Measurements from ENCODE around the gene RAD51B. TPM values are rescaled to one million over a fixed set of nuclear protein-coding genes. Genes with fewer than 3 reads are reported as not detected.
A peak's percentile ranks its signal among the peaks of the same experiment; 100 is the strongest.

RAD51B gene
- total RNA-seq, 2 experiments from 2014 or later: 43.6 to 50.7 TPM

- Mint-ChIP-seq H3K27ac (no peak overlapping the region), H3K4me3 (no peak overlapping the region), H3K4me1 (peaks cover 14% of the 10 kb centered on the region), H3K36me3 (peaks cover 8% of the 10 kb centered on the region), H3K27me3 (no peaks in the 10 kb centered on the region), H3K9me3 (no peaks in the 10 kb centered on the region)
- ATAC-seq (ENCODE audit: low read depth) (no peak), DNase-seq (no peak)
- POLR2A ChIA-PET: no interaction called here
Measured at GRCh38 chr14:68402525-68403101, 583.0 kb downstream of the RAD51B start.

- Mint-ChIP-seq H3K36me3 (peaks cover 8% of the 10 kb centered on the region), H3K27ac (peak overlapping the region; percentile 8), H3K27me3 (no peaks in the 10 kb centered on the region), H3K4me3 (no peak overlapping the region), H3K9me3 (no peaks in the 10 kb centered on the region), H3K4me1 (peaks cover 19% of the 10 kb centered on the region)
- DNase-seq: no peak
- POLR2A ChIA-PET: no interaction called here
- ATAC-seq (ENCODE audit: low read depth): no peak
Measured at GRCh38 chr14:68403191-68404145, 583.9 kb downstream of the RAD51B start.

- DNase-seq (no peak), ATAC-seq (ENCODE audit: low read depth) (no peak)
- Mint-ChIP-seq H3K4me1 (peaks cover 22% of the 10 kb centered on the region), H3K9me3 (no peaks in the 10 kb centered on the region), H3K27ac (no peak overlapping the region), H3K27me3 (no peaks in the 10 kb centered on the region), H3K36me3 (peaks cover 8% of the 10 kb centered on the region), H3K4me3 (no peak overlapping the region)
- POLR2A ChIA-PET: no interaction called here
Measured at GRCh38 chr14:68404146-68404527, 584.6 kb downstream of the RAD51B start.

- Mint-ChIP-seq H3K36me3 (peaks cover 8% of the 10 kb centered on the region), H3K27me3 (no peaks in the 10 kb centered on the region), H3K4me3 (no peak overlapping the region), H3K4me1 (peaks cover 27% of the 10 kb centered on the region), H3K9me3 (no peaks in the 10 kb centered on the region), H3K27ac (no peak overlapping the region)
- ATAC-seq (ENCODE audit: low read depth) (no peak), DNase-seq (no peak)
- POLR2A ChIA-PET: no interaction called here
Measured at GRCh38 chr14:68404652-68405183, 585.1 kb downstream of the RAD51B start.

GRCh38 chr14:68405961-68406360 is 586.4 kb downstream of the RAD51B start:
- DNase-seq (no peak), ATAC-seq (ENCODE audit: low read depth) (no peak)
- Mint-ChIP-seq H3K4me3 (no peak overlapping the region), H3K27ac (no peak overlapping the region), H3K4me1 (peaks cover 27% of the 10 kb centered on the region), H3K9me3 (no peaks in the 10 kb centered on the region), H3K27me3 (no peaks in the 10 kb centered on the region), H3K36me3 (peaks cover 8% of the 10 kb centered on the region)
- POLR2A ChIA-PET: no interaction called here

- Mint-ChIP-seq H3K9me3 (no peaks in the 10 kb centered on the region), H3K27me3 (no peaks in the 10 kb centered on the region), H3K27ac (no peak overlapping the region), H3K4me1 (peaks cover 27% of the 10 kb centered on the region), H3K36me3 (peaks cover 6% of the 10 kb centered on the region), H3K4me3 (no peak overlapping the region)
- POLR2A ChIA-PET: no interaction called here
- no peak for DNase-seq
- ATAC-seq (ENCODE audit: low read depth): no peak
Measured at GRCh38 chr14:68407285-68407684, 587.7 kb downstream of the RAD51B start.

- H3K27me3 Mint-ChIP-seq: no peaks in the 10 kb centered on the region
- ATAC-seq (ENCODE audit: low read depth) (no peak), DNase-seq (no peak)
- H3K27ac Mint-ChIP-seq: no peak overlapping the region
- peaks cover 4% of the 10 kb centered on the region for H3K36me3 Mint-ChIP-seq
- H3K9me3 Mint-ChIP-seq: no peaks in the 10 kb centered on the region
- H3K4me1 Mint-ChIP-seq: peaks cover 27% of the 10 kb centered on the region
- POLR2A ChIA-PET: no interaction called here
- H3K4me3 Mint-ChIP-seq: no peak overlapping the region
Measured at GRCh38 chr14:68407825-68408224, 588.2 kb downstream of the RAD51B start.

- peaks cover 27% of the 10 kb centered on the region for H3K4me1 Mint-ChIP-seq
- no peaks in the 10 kb centered on the region for H3K27me3 Mint-ChIP-seq
- ATAC-seq (ENCODE audit: low read depth): peak; percentile 87
- H3K9me3 Mint-ChIP-seq: no peaks in the 10 kb centered on the region
- no peak overlapping the region for H3K4me3 Mint-ChIP-seq
- POLR2A ChIA-PET: interaction anchor here (1.0 to 1.2 kb wide), 2 partner anchors 157 to 382 kb away, joined by 3 read pairs; no protein-coding TSS in a partner anchor
- no peak for DNase-seq
- no peak overlapping the region for H3K27ac Mint-ChIP-seq
- H3K36me3 Mint-ChIP-seq: no peaks in the 10 kb centered on the region
Measured at GRCh38 chr14:68408680-68409079, 589.1 kb downstream of the RAD51B start.

GRCh38 chr14:68409387-68409786 is 589.8 kb downstream of the RAD51B start:
- Mint-ChIP-seq H3K9me3 (no peaks in the 10 kb centered on the region), H3K36me3 (no peaks in the 10 kb centered on the region), H3K4me3 (no peak overlapping the region), H3K27ac (no peak overlapping the region), H3K27me3 (no peaks in the 10 kb centered on the region), H3K4me1 (peaks cover 20% of the 10 kb centered on the region)
- POLR2A ChIA-PET: interaction anchor here (1.0 to 1.2 kb wide), 2 partner anchors 158 to 381 kb away, joined by 3 read pairs; no protein-coding TSS in a partner anchor
- ATAC-seq (ENCODE audit: low read depth) (no peak), DNase-seq (no peak)

GRCh38 chr14:68412505-68413465 is 593.2 kb downstream of the RAD51B start:
- peaks cover 14% of the 10 kb centered on the region for H3K4me1 Mint-ChIP-seq
- H3K27me3 Mint-ChIP-seq: no peaks in the 10 kb centered on the region
- POLR2A ChIA-PET: no interaction called here
- no peaks in the 10 kb centered on the region for H3K36me3 Mint-ChIP-seq
- no peak for ATAC-seq (ENCODE audit: low read depth)
- no peaks in the 10 kb centered on the region for H3K9me3 Mint-ChIP-seq
- no peak overlapping the region for H3K27ac Mint-ChIP-seq
- H3K4me3 Mint-ChIP-seq: no peak overlapping the region
- no peak for DNase-seq

GRCh38 chr14:68413509-68413908 is 593.9 kb downstream of the RAD51B start:
- Mint-ChIP-seq H3K4me3 (no peak overlapping the region), H3K9me3 (no peaks in the 10 kb centered on the region), H3K27me3 (no peaks in the 10 kb centered on the region), H3K36me3 (no peaks in the 10 kb centered on the region), H3K27ac (no peak overlapping the region), H3K4me1 (peaks cover 12% of the 10 kb centered on the region)
- ATAC-seq (ENCODE audit: low read depth) (no peak), DNase-seq (no peak)
- POLR2A ChIA-PET: no interaction called here

- POLR2A ChIA-PET: no interaction called here
- no peak for DNase-seq
- Mint-ChIP-seq H3K36me3 (no peaks in the 10 kb centered on the region), H3K4me3 (no peak overlapping the region), H3K27me3 (no peaks in the 10 kb centered on the region), H3K9me3 (no peaks in the 10 kb centered on the region), H3K27ac (no peak overlapping the region), H3K4me1 (peaks cover 11% of the 10 kb centered on the region)
- ATAC-seq (ENCODE audit: low read depth): no peak
Measured at GRCh38 chr14:68414121-68414520, 594.5 kb downstream of the RAD51B start.

GRCh38 chr14:68416171-68416570 is 596.6 kb downstream of the RAD51B start:
- no peak for DNase-seq
- H3K4me1 Mint-ChIP-seq: peaks cover 18% of the 10 kb centered on the region
- no peak overlapping the region for H3K4me3 Mint-ChIP-seq
- peaks cover 6% of the 10 kb centered on the region for H3K36me3 Mint-ChIP-seq
- ATAC-seq (ENCODE audit: low read depth): no peak
- H3K27me3 Mint-ChIP-seq: no peaks in the 10 kb centered on the region
- H3K27ac Mint-ChIP-seq: no peak overlapping the region
- H3K9me3 Mint-ChIP-seq: no peaks in the 10 kb centered on the region
- POLR2A ChIA-PET: no interaction called here
